Type B pancreatic cell (in vitro differentiated cells): ENCODE data around the gene PCGF1. TPM values are rescaled to one million over a fixed set of nuclear protein-coding genes. Genes with fewer than 3 reads are reported as not detected.
A peak's percentile ranks its signal among the peaks of the same experiment; 100 is the strongest.

ENCODE experiments used
- DNase-seq: peaks from one replicate; pipeline ENCODE4 v3.0.0; 2021; ENCODE audit warnings: mixed read lengths; ENCODE audit not compliant: unreplicated experiment; ENCODE audit errors: extremely low spot score
- H3K27ac Mint-ChIP-seq: 2 replicates; pipeline ENCODE4 v1.8.0; 2021; ENCODE audit warnings: mild to moderate bottlenecking, mixed read lengths
- H3K27me3 Mint-ChIP-seq: 2 replicates; pipeline ENCODE4 v1.8.0; 2021; ENCODE audit warnings: mixed read lengths
- H3K36me3 Mint-ChIP-seq: 2 replicates; pipeline ENCODE4 v1.8.0; 2021; ENCODE audit warnings: mixed read lengths
- H3K4me1 Mint-ChIP-seq: one replicate; pipeline ENCODE4 v1.8.0; 2021; ENCODE audit warnings: mixed read lengths; ENCODE audit not compliant: unreplicated experiment
- H3K4me3 Mint-ChIP-seq: 2 replicates; pipeline ENCODE4 v1.8.0; 2021; ENCODE audit warnings: mild to moderate bottlenecking, mixed read lengths
- H3K9me3 Mint-ChIP-seq: 2 replicates; pipeline ENCODE4 v1.8.0; 2021; ENCODE audit warnings: mixed read lengths
- total RNA-seq: library from RNA; stranded (reverse); gene quantifications from 2 replicates; pipeline ENCODE4 v1.2.1, GENCODE V29; 2021; ENCODE audit warnings: low replicate concordance
- TF ChIP-seq, protein P1 (sequence below): fragments of 200-600 bp; sonication (generic); conservative IDR thresholded peaks from 2 replicates; pipeline ENCODE4 v1.5.0; 2021; ENCODE audit warnings: antibody characterized with exemption, mild to moderate bottlenecking

PCGF1 gene
- total RNA-seq, 1 donor from 2014 or later = 30.1 TPM

DNA sequence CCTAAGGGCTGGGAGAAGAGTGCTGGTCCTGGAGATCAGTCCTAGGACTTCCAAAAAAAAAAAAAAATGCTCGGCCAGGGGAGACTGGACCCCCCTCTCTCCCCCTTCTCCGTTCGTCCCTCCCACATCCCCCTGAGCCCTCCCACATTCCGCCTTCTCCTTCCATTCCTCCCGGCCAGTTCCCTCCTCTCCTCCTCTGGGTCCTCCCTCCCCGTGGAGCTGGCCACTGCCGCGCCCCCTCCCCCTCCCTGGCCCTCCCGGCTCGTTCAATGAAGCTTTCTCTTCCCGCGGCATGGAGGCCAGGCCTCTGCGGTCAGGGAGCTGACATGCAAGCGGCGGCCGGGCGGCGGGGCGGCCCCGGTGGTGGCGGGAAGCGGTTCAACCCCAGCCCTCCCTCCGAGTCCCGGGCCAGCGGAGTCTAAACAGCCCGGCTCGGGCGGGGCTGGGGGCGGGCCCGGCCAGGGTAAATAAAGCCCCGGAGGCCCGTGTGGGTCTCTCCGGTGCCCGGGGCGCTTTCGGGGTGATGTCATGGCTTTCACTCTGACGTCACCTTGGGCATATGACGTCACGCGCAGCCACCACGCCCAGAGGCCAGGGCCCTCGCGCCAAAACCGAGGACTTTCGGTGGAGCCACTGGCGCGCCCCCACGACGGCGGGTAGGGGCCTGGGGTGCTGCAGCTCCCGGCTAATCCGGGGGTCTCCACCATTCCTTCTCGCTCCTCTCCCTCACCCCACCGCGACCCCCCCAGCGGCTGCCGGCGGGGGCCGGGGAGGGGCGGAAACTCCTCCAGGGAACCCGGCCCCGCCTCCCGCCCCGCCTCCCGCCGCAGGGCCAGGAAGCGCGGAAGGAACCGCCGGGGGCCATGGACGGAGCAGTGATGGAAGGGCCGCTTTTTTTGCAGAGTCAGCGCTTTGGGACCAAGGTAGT lies 46.7 kb upstream of the PCGF1 start, which contains the start of the genes DOK1 and LOXL3:
DOK1 (plus strand) TSS at position 829 of the 928 bp plus-strand sequence; CDS start at position 864, 35 bp downstream.
LOXL3 (minus strand) TSS at position 51 of the 928 bp plus-strand sequence. CDS start 1,308 bp downstream, outside the sequence.
- TF ChIP-seq, protein P1, sequence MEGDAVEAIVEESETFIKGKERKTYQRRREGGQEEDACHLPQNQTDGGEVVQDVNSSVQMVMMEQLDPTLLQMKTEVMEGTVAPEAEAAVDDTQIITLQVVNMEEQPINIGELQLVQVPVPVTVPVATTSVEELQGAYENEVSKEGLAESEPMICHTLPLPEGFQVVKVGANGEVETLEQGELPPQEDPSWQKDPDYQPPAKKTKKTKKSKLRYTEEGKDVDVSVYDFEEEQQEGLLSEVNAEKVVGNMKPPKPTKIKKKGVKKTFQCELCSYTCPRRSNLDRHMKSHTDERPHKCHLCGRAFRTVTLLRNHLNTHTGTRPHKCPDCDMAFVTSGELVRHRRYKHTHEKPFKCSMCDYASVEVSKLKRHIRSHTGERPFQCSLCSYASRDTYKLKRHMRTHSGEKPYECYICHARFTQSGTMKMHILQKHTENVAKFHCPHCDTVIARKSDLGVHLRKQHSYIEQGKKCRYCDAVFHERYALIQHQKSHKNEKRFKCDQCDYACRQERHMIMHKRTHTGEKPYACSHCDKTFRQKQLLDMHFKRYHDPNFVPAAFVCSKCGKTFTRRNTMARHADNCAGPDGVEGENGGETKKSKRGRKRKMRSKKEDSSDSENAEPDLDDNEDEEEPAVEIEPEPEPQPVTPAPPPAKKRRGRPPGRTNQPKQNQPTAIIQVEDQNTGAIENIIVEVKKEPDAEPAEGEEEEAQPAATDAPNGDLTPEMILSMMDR = no peak
- DNase-seq = peak; percentile 86
- H3K4me3 Mint-ChIP-seq = peak within 1 kb of the TSS; percentile 95
- H3K27me3 Mint-ChIP-seq = peaks cover 53% of the 10 kb centered on the region
- H3K4me1 Mint-ChIP-seq = peaks cover 11% of the 10 kb centered on the region
- peak within 1 kb of the TSS; percentile 88 for H3K27ac Mint-ChIP-seq
- H3K36me3 Mint-ChIP-seq = no peaks in the 10 kb centered on the region
- no peaks in the 10 kb centered on the region for H3K9me3 Mint-ChIP-seq

DNA sequence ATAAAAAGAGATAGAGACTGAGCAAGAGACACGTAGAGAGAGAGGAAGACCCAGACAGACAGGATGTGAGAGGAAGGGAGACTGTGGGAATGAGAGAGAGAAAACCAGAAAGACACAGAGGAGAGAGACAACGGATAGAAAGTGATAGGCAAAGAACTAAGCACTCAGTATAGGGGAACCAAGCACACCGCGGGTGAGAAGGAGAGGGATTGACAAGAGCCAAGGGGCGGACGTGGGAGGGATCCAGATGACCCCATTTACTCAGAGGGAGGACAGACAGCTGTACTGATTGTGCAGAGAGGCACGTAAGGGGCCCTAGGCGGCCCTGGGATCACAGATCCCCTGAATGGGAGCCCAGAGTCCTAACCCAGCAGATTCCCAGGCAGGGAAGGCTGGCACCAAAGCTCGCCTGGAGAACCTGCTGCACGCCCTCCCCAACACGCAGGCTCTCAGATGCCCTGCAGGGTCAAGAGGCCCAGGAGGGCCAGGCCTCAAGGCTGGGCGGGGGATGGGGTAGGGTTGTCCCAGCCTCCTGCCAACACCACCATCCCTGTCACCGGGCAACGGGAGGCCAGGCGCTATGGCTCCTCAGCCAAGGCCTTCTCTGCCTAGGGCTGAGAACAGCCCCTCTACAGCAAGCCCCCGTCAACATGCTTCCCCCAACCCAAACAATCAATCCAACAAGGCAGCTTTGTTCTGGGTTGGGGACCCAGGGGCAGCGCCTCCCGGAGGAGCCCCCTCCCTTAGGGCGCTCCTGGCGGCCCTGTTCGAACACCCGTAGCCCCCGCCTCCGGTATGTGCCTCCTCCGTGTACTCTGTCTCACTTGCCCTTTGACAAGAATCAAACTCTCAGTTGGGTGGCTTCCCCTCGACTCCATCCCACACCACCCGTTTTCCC lies 45.7 kb upstream of the PCGF1 start:
- Mint-ChIP-seq H3K27me3 (peaks cover 47% of the 10 kb centered on the region), H3K36me3 (no peaks in the 10 kb centered on the region), H3K4me3 (peak overlapping the region; percentile 95), H3K4me1 (peaks cover 16% of the 10 kb centered on the region), H3K27ac (peak overlapping the region; percentile 88), H3K9me3 (no peaks in the 10 kb centered on the region)
- DNase-seq = no peak
- TF ChIP-seq, protein P1 = no peak

DNA sequence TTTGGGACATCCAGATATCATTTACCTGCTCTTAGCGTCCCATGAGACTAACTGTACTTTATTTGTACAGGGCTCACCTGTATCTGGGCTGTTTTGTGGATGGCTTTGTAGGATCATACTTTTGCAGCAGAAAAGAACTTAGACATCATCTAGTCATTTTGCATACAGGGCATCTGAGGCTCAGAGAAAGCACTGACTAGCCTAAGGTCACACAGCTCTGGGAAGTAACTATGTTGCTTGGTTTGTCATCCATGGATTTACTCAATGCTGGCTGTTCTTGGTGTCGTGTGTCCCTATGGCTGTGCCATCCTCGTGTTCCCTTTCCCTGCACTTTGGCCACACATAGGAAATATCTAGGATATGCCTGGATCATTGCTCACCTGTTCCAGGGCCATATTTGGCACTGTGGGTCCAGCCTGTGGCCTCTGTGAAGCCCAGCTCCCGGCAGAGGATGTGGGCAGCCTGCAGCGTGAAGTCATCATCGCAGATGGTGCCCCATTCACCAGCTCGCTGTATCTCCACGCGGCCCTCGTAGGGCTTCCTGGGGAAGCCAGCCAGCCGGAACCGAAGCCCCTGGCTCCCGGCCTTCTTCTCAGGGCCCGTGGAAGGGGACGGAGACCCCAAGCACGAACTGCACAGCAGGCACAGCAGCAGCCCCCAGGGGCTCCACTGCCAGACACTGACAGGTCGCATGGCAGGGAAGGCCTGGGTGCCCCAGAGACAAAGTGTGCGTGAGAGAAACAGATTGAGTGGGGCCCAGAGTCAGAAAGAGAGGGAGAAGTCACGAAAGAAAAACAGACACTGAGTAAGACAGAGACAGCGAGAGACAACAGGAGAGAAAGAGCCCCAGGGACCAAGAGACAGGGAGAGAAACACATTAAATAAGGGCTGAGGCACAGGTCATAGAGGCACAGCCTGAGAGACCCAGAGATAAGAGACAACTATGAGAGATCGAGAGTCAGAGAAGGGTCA lies 44.7 kb upstream of the PCGF1 start:
- peak overlapping the region; percentile 70 for H3K27ac Mint-ChIP-seq
- peaks cover 47% of the 10 kb centered on the region for H3K27me3 Mint-ChIP-seq
- peak overlapping the region; percentile 95 for H3K4me3 Mint-ChIP-seq
- no peaks in the 10 kb centered on the region for H3K9me3 Mint-ChIP-seq
- TF ChIP-seq, protein P1 = no peak
- H3K4me1 Mint-ChIP-seq = peaks cover 20% of the 10 kb centered on the region
- no peak for DNase-seq
- no peaks in the 10 kb centered on the region for H3K36me3 Mint-ChIP-seq

DNA sequence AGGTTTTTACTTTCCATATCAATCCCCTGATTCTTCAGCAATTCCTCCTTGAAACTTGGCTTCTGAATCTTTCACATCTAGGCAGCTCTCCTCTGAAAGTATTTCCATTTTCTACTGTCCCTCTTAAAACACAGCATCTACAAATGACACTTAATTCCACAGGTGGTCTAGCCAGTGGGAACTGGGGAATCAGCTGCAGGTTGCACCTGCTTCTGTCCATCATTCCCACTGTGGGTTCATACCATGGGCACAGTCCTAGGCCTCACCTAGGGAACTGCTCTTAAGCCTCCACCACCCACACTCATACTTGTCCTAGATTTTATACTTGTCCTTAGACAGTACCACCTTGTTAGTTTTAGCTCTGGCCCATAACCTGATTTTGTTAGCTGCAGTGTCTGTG lies 44.0 kb upstream of the PCGF1 start:
- Mint-ChIP-seq H3K9me3 (no peaks in the 10 kb centered on the region), H3K27ac (no peak overlapping the region), H3K27me3 (peaks cover 42% of the 10 kb centered on the region), H3K36me3 (no peaks in the 10 kb centered on the region), H3K4me3 (peak overlapping the region; percentile 37), H3K4me1 (peaks cover 20% of the 10 kb centered on the region)
- TF ChIP-seq, protein P1 = no peak
- DNase-seq = no peak
